GM10266 (cell line): Measurements from ENCODE around the gene STAG1.

ENCODE experiments used
- DNase-seq: peaks from one replicate; pipeline ENCODE4 v3.0.0; 2012; ENCODE audit errors: extremely low spot score
- TF ChIP-seq, protein P1 (sequence below): IDR thresholded peaks from 2 replicates; pipeline ENCODE4 v1.5.1; 2012; ENCODE audit warnings: mild to moderate bottlenecking, low read depth; ENCODE audit not compliant: control insufficient read depth, insufficient read depth; ENCODE audit errors: missing control alignments

The STAG1 gene

DNA sequence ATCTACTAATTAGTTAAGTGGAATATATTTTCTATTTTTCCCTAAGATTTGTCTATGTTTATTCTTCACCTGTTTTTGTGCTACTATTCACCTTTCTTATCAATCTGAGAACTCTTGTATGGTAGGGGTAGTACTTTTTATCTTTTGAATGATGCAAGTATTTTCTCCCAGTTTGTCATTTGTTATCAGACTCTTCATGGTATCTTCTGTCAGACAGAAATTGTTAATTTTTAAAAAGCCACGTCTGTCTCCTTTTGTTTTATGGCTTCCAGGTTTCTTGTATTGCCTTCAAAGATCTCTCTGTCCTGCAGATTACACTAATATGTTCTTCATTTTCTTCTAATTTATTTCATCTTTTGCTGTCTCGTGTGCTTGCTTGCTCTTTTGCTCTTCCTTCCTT lies 317.7 kb downstream of the STAG1 start:
- TF ChIP-seq, protein P1, sequence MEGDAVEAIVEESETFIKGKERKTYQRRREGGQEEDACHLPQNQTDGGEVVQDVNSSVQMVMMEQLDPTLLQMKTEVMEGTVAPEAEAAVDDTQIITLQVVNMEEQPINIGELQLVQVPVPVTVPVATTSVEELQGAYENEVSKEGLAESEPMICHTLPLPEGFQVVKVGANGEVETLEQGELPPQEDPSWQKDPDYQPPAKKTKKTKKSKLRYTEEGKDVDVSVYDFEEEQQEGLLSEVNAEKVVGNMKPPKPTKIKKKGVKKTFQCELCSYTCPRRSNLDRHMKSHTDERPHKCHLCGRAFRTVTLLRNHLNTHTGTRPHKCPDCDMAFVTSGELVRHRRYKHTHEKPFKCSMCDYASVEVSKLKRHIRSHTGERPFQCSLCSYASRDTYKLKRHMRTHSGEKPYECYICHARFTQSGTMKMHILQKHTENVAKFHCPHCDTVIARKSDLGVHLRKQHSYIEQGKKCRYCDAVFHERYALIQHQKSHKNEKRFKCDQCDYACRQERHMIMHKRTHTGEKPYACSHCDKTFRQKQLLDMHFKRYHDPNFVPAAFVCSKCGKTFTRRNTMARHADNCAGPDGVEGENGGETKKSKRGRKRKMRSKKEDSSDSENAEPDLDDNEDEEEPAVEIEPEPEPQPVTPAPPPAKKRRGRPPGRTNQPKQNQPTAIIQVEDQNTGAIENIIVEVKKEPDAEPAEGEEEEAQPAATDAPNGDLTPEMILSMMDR, result no peak
- DNase-seq, result no peak

DNA sequence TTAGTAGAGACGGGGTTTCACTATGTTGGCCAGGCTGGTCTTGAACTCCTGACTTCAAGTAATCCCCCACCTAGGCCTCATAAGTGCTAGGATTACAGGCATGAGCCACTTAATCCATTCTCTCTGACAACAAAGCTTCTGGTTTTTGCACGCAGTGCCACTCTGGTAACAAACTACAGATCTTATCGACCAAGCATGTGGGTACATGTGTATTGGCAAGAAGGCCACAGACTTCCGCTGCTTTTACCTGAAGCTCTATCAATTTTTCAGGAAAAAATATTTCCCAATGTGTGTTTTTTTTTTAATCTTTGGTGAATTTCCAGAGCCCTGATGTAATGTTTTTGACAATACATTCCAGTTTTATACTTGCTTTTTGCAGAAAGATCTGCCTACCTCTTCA lies 319.5 kb downstream of the STAG1 start:
- TF ChIP-seq, protein P1, result no peak
- DNase-seq, result no peak

DNA sequence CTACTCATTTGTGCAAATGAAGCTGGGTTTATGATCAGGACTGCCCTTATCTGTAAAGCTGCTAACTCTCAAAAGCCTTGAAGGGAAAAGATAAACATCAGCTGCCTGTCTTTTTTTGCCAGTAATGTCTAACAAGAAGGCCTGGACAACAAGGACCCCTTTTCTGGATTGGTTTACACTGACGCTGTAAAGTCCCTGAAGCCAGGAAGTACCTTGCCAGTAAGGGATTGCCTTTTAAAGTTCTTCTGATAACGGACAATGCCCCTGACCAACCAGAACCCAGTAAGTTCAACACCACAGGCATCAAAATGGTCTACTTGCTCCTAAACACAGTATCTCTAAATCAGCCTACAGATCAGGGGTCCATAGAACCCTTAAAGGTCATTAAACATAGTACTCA lies 324.0 kb downstream of the STAG1 start:
- TF ChIP-seq, protein P1, result no peak
- DNase-seq, result no peak

DNA sequence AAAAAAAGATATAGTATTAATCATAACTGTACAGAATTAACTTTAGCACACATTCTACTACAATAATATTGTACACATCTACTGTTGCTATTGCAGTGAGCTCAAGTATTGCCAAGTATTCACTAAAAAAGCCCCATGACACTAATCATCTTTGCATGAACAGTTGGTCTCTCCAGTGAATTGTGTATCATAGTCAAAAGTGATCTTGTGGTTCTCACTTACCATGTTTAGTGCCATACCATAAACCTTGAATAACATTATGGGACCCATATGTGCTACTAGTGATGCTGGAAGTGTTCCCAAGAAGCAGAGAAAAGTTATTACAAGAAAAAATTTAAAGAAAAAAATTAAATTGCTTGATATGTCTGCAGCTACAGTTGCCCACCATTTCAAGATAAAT lies 324.9 kb downstream of the STAG1 start:
- TF ChIP-seq, protein P1, result no peak
- DNase-seq, result no peak

DNA sequence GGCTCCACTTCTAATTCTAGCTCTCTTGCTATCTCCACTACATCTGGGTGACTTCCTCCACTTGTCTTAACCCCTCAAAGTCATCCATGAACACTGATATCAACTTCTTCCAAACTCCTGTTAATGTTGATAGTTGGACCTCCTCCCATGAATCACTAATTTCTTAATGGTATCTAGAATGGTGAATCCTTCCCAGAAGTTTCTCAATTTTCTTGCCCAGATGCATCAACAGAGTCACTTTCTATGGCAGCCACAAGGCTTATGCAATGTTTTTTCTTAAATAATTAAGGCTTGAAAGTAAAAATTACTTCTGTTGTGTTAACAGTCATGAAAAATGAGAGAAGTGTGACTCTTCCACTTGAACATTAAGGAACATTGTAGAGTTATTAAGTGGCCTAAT lies 337.7 kb downstream of the STAG1 start:
- no peak for DNase-seq
- TF ChIP-seq, protein P1, result no peak

DNA sequence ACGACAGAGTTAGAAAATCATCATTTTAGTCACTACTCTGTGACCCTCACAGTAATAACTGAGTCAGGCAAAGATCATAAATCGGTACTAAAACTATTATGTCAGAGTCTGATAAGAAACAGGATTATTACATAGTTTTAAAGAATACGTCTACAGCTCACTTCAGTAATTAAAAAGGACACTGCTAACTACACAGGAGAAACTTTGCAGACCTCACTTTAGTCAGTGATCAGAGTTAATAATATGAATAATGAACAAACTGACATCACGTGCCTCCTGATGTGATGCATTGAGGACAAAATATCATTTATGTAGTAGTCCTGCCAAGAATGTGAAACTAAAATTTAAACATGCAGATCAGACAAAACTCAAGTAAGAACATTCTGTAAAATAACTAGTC lies 339.9 kb downstream of the STAG1 start:
- TF ChIP-seq, protein P1, result no peak
- DNase-seq, result no peak

DNA sequence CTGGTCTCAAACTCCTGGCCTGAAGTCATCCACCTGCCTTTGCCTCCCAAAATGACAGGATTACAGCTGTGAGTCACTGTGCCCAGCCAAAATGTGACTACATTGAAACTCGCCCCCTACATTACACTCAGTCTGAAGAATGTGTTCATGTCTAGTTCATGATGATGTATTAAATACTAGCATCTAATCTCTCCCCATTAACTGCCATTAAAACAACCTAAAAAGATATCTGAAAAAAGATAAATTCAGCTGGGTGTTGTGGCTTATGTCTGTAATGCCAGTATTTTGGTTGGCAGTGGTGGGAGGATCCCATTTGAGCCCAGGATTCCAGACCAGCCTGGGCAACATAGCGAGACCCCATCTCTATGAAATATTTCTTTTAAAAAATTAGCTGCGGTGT lies 342.6 kb downstream of the STAG1 start:
- no peak for DNase-seq
- TF ChIP-seq, protein P1, result no peak

DNA sequence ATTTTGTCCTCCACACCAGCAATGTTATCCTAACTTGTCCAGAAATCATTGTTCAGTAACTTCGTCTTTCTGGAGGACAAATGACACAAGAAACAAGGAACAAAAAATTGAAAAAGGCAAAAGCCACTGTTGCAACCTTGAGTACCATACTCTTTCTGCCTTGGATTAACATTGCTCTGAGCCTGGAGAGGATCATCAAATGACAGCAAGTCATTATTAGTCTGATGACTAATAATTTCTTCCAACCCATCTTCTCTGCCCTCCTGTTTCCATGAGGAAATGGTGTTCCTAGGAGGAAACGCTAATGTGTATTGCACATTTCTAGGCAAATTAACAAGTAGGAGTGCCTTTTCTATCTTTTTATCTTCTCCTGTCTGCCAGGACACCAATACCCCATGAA lies 348.1 kb downstream of the STAG1 start:
- TF ChIP-seq, protein P1, result no peak
- no peak for DNase-seq
